Sigmoid colon (tissue), 4 donors: ENCODE results near the gene POGK.

ENCODE experiments used
- CTCF ChIP-seq, 4 experiments: fragments of 450-650 bp in 3 of 4; fragments of 200-600 bp in 1 of 4; IDR thresholded peaks; one replicate each; pipeline ENCODE4 v1.5.1; 2016 to 2019; ENCODE audit warnings: antibody characterized with exemption in 4 of 4, mild to moderate bottlenecking in 3 of 4, moderate library complexity in 2 of 4
- POLR2AphosphoS5 ChIP-seq, 4 donors: sonication (generic); formaldehyde crosslinking; IDR thresholded peaks; one replicate each; pipeline ENCODE4 v1.6.1; 2017; ENCODE audit warnings: antibody characterized with exemption in 4 of 4

GRCh38 chr1:166868639-166869038 lies 29.4 kb downstream of the POGK start:
- TF ChIP-seq CTCF (IDR thresholded peaks at IDR 0.05) (no peak), POLR2AphosphoS5 (IDR thresholded peaks at IDR 0.05) (no peak)
